GM23338 (cell line): ENCODE measurements around the gene BPIFA2. TPM values are rescaled to one million over a fixed set of nuclear protein-coding genes. Genes with fewer than 3 reads are reported as not detected.

Source experiments
- ATAC-seq: fragments of 200-7000 bp; cut with Tn5 transposase; 3 replicates; pipeline ENCODE4 v1.9.1; 2020
- DNase-seq: peaks from one replicate; pipeline ENCODE4 v3.0.0-alpha.2; 2015; ENCODE audit warnings: low spot score
- H2AFZ ChIP-seq: fragments of 200-600 bp; sonication (generic); 2 replicates; pipeline ENCODE4 v1.8.0; 2016; ENCODE audit warnings: antibody characterized with exemption, mild to moderate bottlenecking, moderate library complexity
- H3F3A ChIP-seq: fragments of 200-600 bp; sonication (generic); replicated peaks from 2 replicates; pipeline ENCODE4 v1.8.0; 2017; ENCODE audit warnings: antibody characterized with exemption, mixed run types, low read depth
- H3K27ac ChIP-seq: fragments of 200-600 bp; sonication (generic); 2 replicates; pipeline ENCODE4 v1.6.1; 2016; ENCODE audit warnings: low read depth
- H3K27me3 ChIP-seq: fragments of 200-600 bp; sonication (generic); 2 replicates; pipeline ENCODE4 v1.8.0; 2016; ENCODE audit warnings: mild to moderate bottlenecking, mixed run types, moderate library complexity; ENCODE audit not compliant: insufficient read depth
- H3K36me3 ChIP-seq: fragments of 200-600 bp; sonication (generic); 2 replicates; pipeline ENCODE4 v1.8.0; 2016; ENCODE audit warnings: mild to moderate bottlenecking; ENCODE audit not compliant: insufficient read depth
- H3K4me1 ChIP-seq: fragments of 200-600 bp; sonication (generic); 2 replicates; pipeline ENCODE4 v1.8.0; 2016; ENCODE audit warnings: mild to moderate bottlenecking, moderate library complexity; ENCODE audit not compliant: insufficient read depth
- H3K4me2 ChIP-seq: fragments of 200-600 bp; sonication (generic); 2 replicates; pipeline ENCODE4 v1.7.1; 2017; ENCODE audit warnings: mixed run types
- H3K4me3 ChIP-seq: fragments of 200-600 bp; sonication (generic); 2 replicates; pipeline ENCODE4 v1.6.1; 2016; ENCODE audit warnings: mixed run types
- H3K79me2 ChIP-seq: fragments of 200-600 bp; sonication (generic); replicated peaks from 2 replicates; pipeline ENCODE4 v1.8.0; 2017; ENCODE audit warnings: mild to moderate bottlenecking; ENCODE audit not compliant: insufficient read depth
- H3K9me2 ChIP-seq: fragments of 200-600 bp; sonication (generic); 2 replicates; pipeline ENCODE4 v1.8.0; 2017; ENCODE audit not compliant: insufficient read depth
- H4K20me1 ChIP-seq: fragments of 200-600 bp; sonication (generic); replicated peaks from 2 replicates; pipeline ENCODE4 v1.8.0; 2017; ENCODE audit warnings: mild to moderate bottlenecking; ENCODE audit not compliant: insufficient read depth
- H3K27ac Mint-ChIP-seq: 2 replicates; pipeline ENCODE4 v1.8.0; 2020; ENCODE audit warnings: inconsistent platforms, mild to moderate bottlenecking, moderate library complexity, mixed read lengths
- H3K27me3 Mint-ChIP-seq: 3 replicates; pipeline ENCODE4 v1.8.0; 2022; ENCODE audit warnings: low read depth, mild to moderate bottlenecking, moderate library complexity, mixed read lengths, inconsistent platforms; ENCODE audit not compliant: insufficient read depth, poor library complexity
- H3K36me3 Mint-ChIP-seq: 3 replicates; pipeline ENCODE4 v1.8.0; 2021; ENCODE audit warnings: low read depth, mild to moderate bottlenecking, inconsistent platforms, moderate library complexity, mixed read lengths
- H3K4me1 Mint-ChIP-seq: 3 replicates; pipeline ENCODE4 v1.8.0; 2020; ENCODE audit warnings: mild to moderate bottlenecking, inconsistent platforms, mixed read lengths
- H3K4me3 Mint-ChIP-seq: 3 replicates; pipeline ENCODE4 v1.8.0; 2021; ENCODE audit warnings: moderate library complexity, mild to moderate bottlenecking, inconsistent platforms, mixed read lengths
- H3K9me3 Mint-ChIP-seq: 3 replicates; pipeline ENCODE4 v1.8.0; 2020; ENCODE audit warnings: moderate library complexity, mild to moderate bottlenecking, inconsistent platforms, mixed read lengths
- CREB1 ChIP-seq: fragments of 250-450 bp; sonication (Bioruptor Pico); IDR thresholded peaks from 2 replicates; pipeline ENCODE4 v1.5.0; 2020; ENCODE audit warnings: low read depth, mild to moderate bottlenecking, moderate library complexity
- CTCF ChIP-seq, 2 experiments: fragments of 200-600 bp in 1 of 2; sonication (generic) in 1 of 2; conservative IDR thresholded peaks; 2 replicates each; pipeline versions ENCODE4 v1.5.1 to v1.6.1; 2016 to 2017; ENCODE audit warnings: antibody characterized with exemption in 2 of 2, low read depth in 2 of 2, mild to moderate bottlenecking in 2 of 2, moderate library complexity in 1 of 2
- ETS1 ChIP-seq: IDR thresholded peaks from 2 replicates; pipeline ENCODE4 v1.6.1; 2016; ENCODE audit warnings: antibody characterized with exemption
- EZH2 ChIP-seq: fragments of 200-600 bp; sonication (generic); IDR thresholded peaks from one replicate; pipeline ENCODE4 v1.8.0; 2017; ENCODE audit warnings: antibody characterized with exemption, mild to moderate bottlenecking, low read depth; ENCODE audit not compliant: unreplicated experiment
- EZH2phosphoT487 ChIP-seq: fragments of 200-600 bp; sonication (generic); IDR thresholded peaks from one replicate; pipeline ENCODE4 v1.8.1; 2018; ENCODE audit warnings: antibody characterized with exemption; ENCODE audit not compliant: unreplicated experiment
- JUNB ChIP-seq: IDR thresholded peaks from one replicate; pipeline ENCODE4 v1.6.1; 2016; ENCODE audit warnings: antibody characterized with exemption; ENCODE audit not compliant: unreplicated experiment
- NANOG ChIP-seq: IDR thresholded peaks from 2 replicates; pipeline ENCODE4 v1.6.1; 2016; ENCODE audit warnings: antibody characterized with exemption, borderline replicate concordance
- POLR2AphosphoS5 ChIP-seq: IDR thresholded peaks from 2 replicates; pipeline ENCODE4 v1.6.1; 2016; ENCODE audit warnings: antibody characterized with exemption, low read depth
- REST ChIP-seq: IDR thresholded peaks from one replicate; pipeline ENCODE4 v1.6.1; 2018; ENCODE audit warnings: antibody characterized with exemption; ENCODE audit not compliant: unreplicated experiment
- STAT1 ChIP-seq: IDR thresholded peaks from one replicate; pipeline ENCODE4 v1.6.1; 2016; ENCODE audit warnings: antibody characterized with exemption; ENCODE audit not compliant: unreplicated experiment
- ZNF114 ChIP-seq: fragments of 250-450 bp; sonication (Bioruptor Pico); IDR thresholded peaks from 2 replicates; pipeline ENCODE4 v1.5.0; 2020; ENCODE audit warnings: mild to moderate bottlenecking, moderate library complexity
- ZNF331 ChIP-seq: fragments of 250-450 bp; sonication (Bioruptor Pico); IDR thresholded peaks from 2 replicates; pipeline ENCODE4 v1.5.0; 2020; ENCODE audit warnings: low read depth, mild to moderate bottlenecking, moderate library complexity
- ZNF462 ChIP-seq: fragments of 250-450 bp; sonication (Bioruptor Pico); IDR thresholded peaks from 2 replicates; pipeline ENCODE4 v1.5.0; 2020; ENCODE audit warnings: mild to moderate bottlenecking, moderate library complexity
- polyA plus RNA-seq: library from polyadenylated mRNA; unstranded; fragments of >200 nt; fragmentation: Nextera tagmentation; extraction: Ambion mirVana; gene quantifications from 2 replicates; pipeline ENCODE4 v1.2.1, GENCODE V29; 2016
- total RNA-seq: library from RNA; depleted of rRNA; stranded (reverse); fragments of >200 nt; shearing (Covaris generic); gene quantifications from 2 replicates; pipeline ENCODE4 v1.2.3, GENCODE V29; 2014

Gene BPIFA2
- total and polyA plus RNA-seq, 2 experiments from 2014 or later: not detected

GRCh38 chr20:33148040-33148439 lies 19.9 kb upstream of the BPIFA2 start:
- no peaks in the 10 kb centered on the region for H3K79me2 ChIP-seq
- H4K20me1 ChIP-seq: no peaks in the 10 kb centered on the region; the same call in 1 of the 2 replicates
- no peak overlapping the region for H2AFZ ChIP-seq
- DNase-seq (no peak), ATAC-seq (no peak)
- TF ChIP-seq NANOG (no peak), ZNF462 (no peak), EZH2phosphoT487 (no peak), JUNB (no peak), EZH2 (no peak), CTCF (conservative IDR thresholded peaks at IDR 0.05; ENCODE audit: low read depth in 2 of 2) (no peak), CREB1 (no peak), POLR2AphosphoS5 (no peak), REST (no peak), ZNF331 (no peak), ZNF114 (CRISPR knock-in tag) (no peak), ETS1 (no peak), STAT1 (no peak)
- no peaks in the 10 kb centered on the region for H3F3A ChIP-seq
- Mint-ChIP-seq H3K9me3 (peaks cover 3% of the 10 kb centered on the region; the same call in 2 of the 3 replicates), H3K4me1 (no peaks in the 10 kb centered on the region), H3K4me3 (no peak overlapping the region), H3K36me3 (no peaks in the 10 kb centered on the region), H3K27me3 (peaks cover 3% of the 10 kb centered on the region), H3K27ac (no peak overlapping the region)
- no peak overlapping the region for H3K27ac ChIP-seq
- H3K27me3 ChIP-seq: no peaks in the 10 kb centered on the region
- H3K36me3 ChIP-seq: no peaks in the 10 kb centered on the region
- H3K9me2 ChIP-seq: no peaks in the 10 kb centered on the region
- no peaks in the 10 kb centered on the region for H3K4me1 ChIP-seq
- H3K4me3 ChIP-seq: no peak overlapping the region
- no peak overlapping the region for H3K4me2 ChIP-seq
